ENCODE results near the gene ZSCAN16. TPM values are rescaled to one million over a fixed set of nuclear protein-coding genes. Genes with fewer than 3 reads are reported as not detected.

Gene ZSCAN16
- total RNA-seq, 1 donor from 2014 or later = 5.1 TPM

DNA sequence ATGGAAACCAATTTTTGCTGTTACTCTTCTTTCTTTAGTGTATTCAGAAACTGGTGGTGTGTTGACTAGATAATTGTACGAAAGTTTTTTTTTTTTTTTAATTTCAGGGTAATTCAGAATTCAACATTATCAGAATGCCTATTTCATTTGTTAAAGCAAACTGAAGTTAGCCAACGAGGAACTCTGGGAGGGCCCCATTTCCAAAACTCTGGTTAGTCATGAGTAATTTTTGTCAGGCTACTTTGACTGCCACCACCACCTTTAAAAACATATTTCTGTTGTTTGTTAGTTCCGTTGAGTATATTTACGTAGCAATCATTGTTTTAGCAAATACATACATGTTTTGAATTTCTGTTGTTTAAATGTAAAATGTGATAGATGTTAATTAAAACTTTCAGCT is 18.0 kb downstream of the ZSCAN16 start:
- DNase-seq (ENCODE audit: extremely low spot score, unreplicated experiment) = no peak
- H3K9me3 Mint-ChIP-seq (ENCODE audit: unreplicated experiment) = no peaks in the 10 kb centered on the region

GRCh38 chr6:28145231-28145630 is 20.8 kb downstream of the ZSCAN16 start:
- H3K27ac Mint-ChIP-seq (ENCODE audit: unreplicated experiment) = no peak overlapping the region

More for the DNA sequence above, 18.0 kb downstream of the ZSCAN16 start:
- H3K4me1 Mint-ChIP-seq (ENCODE audit: unreplicated experiment) = peaks cover 40% of the 10 kb centered on the region
- H3K27ac Mint-ChIP-seq (ENCODE audit: unreplicated experiment) = peak overlapping the region; percentile 93
- peaks cover 25% of the 10 kb centered on the region for H3K36me3 Mint-ChIP-seq (ENCODE audit: unreplicated experiment)
- TF ChIP-seq CTCF (IDR thresholded peaks at IDR 0.05) = no peak
- H3K4me3 Mint-ChIP-seq (ENCODE audit: unreplicated experiment) = peak overlapping the region; percentile 97
- H3K27me3 Mint-ChIP-seq (ENCODE audit: unreplicated experiment) = no peaks in the 10 kb centered on the region

GRCh38 chr6:28152531-28152930 is 28.1 kb downstream of the ZSCAN16 start:
- H3K4me1 Mint-ChIP-seq (ENCODE audit: unreplicated experiment) = no peaks in the 10 kb centered on the region
- no peak overlapping the region for H3K4me3 Mint-ChIP-seq (ENCODE audit: unreplicated experiment)
- no peak for DNase-seq (ENCODE audit: extremely low spot score, unreplicated experiment)
- no peaks in the 10 kb centered on the region for H3K27me3 Mint-ChIP-seq (ENCODE audit: unreplicated experiment)
- no peak overlapping the region for H3K27ac Mint-ChIP-seq (ENCODE audit: unreplicated experiment)
- H3K9me3 Mint-ChIP-seq (ENCODE audit: unreplicated experiment) = peaks cover 5% of the 10 kb centered on the region
- no peak for TF ChIP-seq CTCF (IDR thresholded peaks at IDR 0.05)
- peaks cover 88% of the 10 kb centered on the region for H3K36me3 Mint-ChIP-seq (ENCODE audit: unreplicated experiment)

More at GRCh38 chr6:28145231-28145630, 20.8 kb downstream of the ZSCAN16 start:
- Mint-ChIP-seq H3K9me3 (ENCODE audit: unreplicated experiment) (no peaks in the 10 kb centered on the region), H3K4me1 (ENCODE audit: unreplicated experiment) (peaks cover 31% of the 10 kb centered on the region), H3K4me3 (ENCODE audit: unreplicated experiment) (no peak overlapping the region), H3K36me3 (ENCODE audit: unreplicated experiment) (peaks cover 47% of the 10 kb centered on the region), H3K27me3 (ENCODE audit: unreplicated experiment) (no peaks in the 10 kb centered on the region)
- TF ChIP-seq CTCF (IDR thresholded peaks at IDR 0.05) = no peak
- no peak for DNase-seq (ENCODE audit: extremely low spot score, unreplicated experiment)

DNA sequence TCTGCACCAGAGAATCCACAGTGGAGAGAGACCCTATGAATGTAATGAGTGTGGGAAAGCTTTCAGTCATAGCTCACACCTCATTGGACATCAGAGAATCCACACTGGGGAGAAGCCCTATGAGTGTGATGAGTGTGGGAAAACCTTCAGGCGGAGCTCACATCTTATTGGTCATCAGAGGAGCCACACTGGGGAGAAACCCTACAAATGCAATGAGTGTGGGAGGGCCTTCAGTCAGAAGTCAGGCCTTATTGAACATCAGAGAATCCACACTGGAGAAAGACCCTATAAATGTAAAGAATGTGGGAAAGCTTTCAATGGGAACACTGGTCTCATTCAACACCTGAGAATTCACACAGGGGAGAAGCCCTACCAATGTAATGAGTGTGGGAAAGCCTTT is 29.1 kb downstream of the ZSCAN16 start:
- no peak for DNase-seq (ENCODE audit: extremely low spot score, unreplicated experiment)
- H3K9me3 Mint-ChIP-seq (ENCODE audit: unreplicated experiment) = peaks cover 5% of the 10 kb centered on the region
- no peaks in the 10 kb centered on the region for H3K27me3 Mint-ChIP-seq (ENCODE audit: unreplicated experiment)
- H3K36me3 Mint-ChIP-seq (ENCODE audit: unreplicated experiment) = peaks cover 87% of the 10 kb centered on the region
- TF ChIP-seq CTCF (IDR thresholded peaks at IDR 0.05) = no peak
- H3K4me1 Mint-ChIP-seq (ENCODE audit: unreplicated experiment) = no peaks in the 10 kb centered on the region
- no peak overlapping the region for H3K27ac Mint-ChIP-seq (ENCODE audit: unreplicated experiment)
- H3K4me3 Mint-ChIP-seq (ENCODE audit: unreplicated experiment) = no peak overlapping the region

GRCh38 chr6:28154357-28154756 is 29.9 kb downstream of the ZSCAN16 start:
- Mint-ChIP-seq H3K4me1 (ENCODE audit: unreplicated experiment) (no peaks in the 10 kb centered on the region), H3K36me3 (ENCODE audit: unreplicated experiment) (peaks cover 85% of the 10 kb centered on the region), H3K27me3 (ENCODE audit: unreplicated experiment) (no peaks in the 10 kb centered on the region), H3K9me3 (ENCODE audit: unreplicated experiment) (peaks cover 5% of the 10 kb centered on the region), H3K27ac (ENCODE audit: unreplicated experiment) (no peak overlapping the region), H3K4me3 (ENCODE audit: unreplicated experiment) (no peak overlapping the region)
- DNase-seq (ENCODE audit: extremely low spot score, unreplicated experiment) = no peak
- no peak for TF ChIP-seq CTCF (IDR thresholded peaks at IDR 0.05)

Data from osteocyte (in vitro differentiated cells).